ENCODE measurements around the gene PLA2G2E. TPM values are rescaled to one million over a fixed set of nuclear protein-coding genes. Genes with fewer than 3 reads are reported as not detected.

Gene PLA2G2E
- total and polyA plus RNA-seq, 2 donors (not counting 1 experiment from before 2014, with no cell fraction given), result not detected

DNA sequence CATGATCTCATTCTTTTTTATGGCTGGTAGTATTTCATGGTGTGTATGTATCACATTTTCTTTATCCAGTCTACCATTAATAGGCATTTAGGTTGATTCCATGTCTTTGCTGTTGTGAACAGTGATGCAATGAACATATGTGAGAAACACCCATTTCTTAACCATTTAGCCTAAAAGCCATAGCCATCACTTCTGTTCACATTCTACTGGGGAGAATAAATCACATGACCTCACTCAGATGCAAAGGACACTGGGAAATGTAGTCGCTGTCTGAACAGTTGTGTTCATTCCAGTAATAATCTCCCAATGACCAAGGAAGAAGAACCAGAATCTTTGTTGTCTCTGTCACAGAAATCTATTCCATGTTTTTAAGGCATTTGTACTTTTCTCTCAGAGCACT, 15.1 kb upstream of the PLA2G2E start:
- H3K4me2 ChIP-seq (ENCODE audit: extremely low read depth, insufficient read depth, low read length), result no peak overlapping the region
- no peak overlapping the region for H3K9ac ChIP-seq (ENCODE audit: insufficient read depth, low read length)
- no peaks in the 10 kb centered on the region for H3K27me3 ChIP-seq (ENCODE audit: control insufficient read depth, insufficient read depth, low read length)
- no peak overlapping the region for H3K27ac ChIP-seq (ENCODE audit: insufficient read depth, low read length)
- no peak overlapping the region for H3K4me3 ChIP-seq (replicated peaks in 1 of 4; ENCODE audit: control extremely low read depth in 1 of 4, insufficient read depth in 1 of 4, low read depth in 3 of 4, low read length in 4 of 4)
- no peaks in the 10 kb centered on the region for H4K20me1 ChIP-seq (ENCODE audit: control insufficient read depth, extremely low read depth, insufficient read depth, low read length)
- H3K36me3 ChIP-seq (ENCODE audit: control insufficient read depth, insufficient read depth, low read length), result no peaks in the 10 kb centered on the region
- no peak overlapping the region for H2AFZ ChIP-seq (ENCODE audit: low read length)
- no peak for DNase-seq (ENCODE audit: low read depth in 2 of 2)
- H3K9me3 ChIP-seq (ENCODE audit: control insufficient read depth, insufficient read depth, low read depth, low read length), result no peaks in the 10 kb centered on the region
- no peaks in the 10 kb centered on the region for H3K79me2 ChIP-seq (ENCODE audit: control insufficient read depth, insufficient read depth, low read length)
- no peaks in the 10 kb centered on the region for H3K4me1 ChIP-seq (ENCODE audit: control insufficient read depth, extremely low read depth, insufficient read depth, low read length)
- TF ChIP-seq EZH2 (IDR thresholded peaks at IDR 0.05; ENCODE audit: low read length, missing control alignments) (no peak), CTCF (conservative IDR thresholded peaks at IDR 0.05 in 1 of 2, IDR thresholded peaks at IDR 0.05 in 1 of 2; ENCODE audit: low read depth in 1 of 2, low read length in 2 of 2) (no peak)

DNA sequence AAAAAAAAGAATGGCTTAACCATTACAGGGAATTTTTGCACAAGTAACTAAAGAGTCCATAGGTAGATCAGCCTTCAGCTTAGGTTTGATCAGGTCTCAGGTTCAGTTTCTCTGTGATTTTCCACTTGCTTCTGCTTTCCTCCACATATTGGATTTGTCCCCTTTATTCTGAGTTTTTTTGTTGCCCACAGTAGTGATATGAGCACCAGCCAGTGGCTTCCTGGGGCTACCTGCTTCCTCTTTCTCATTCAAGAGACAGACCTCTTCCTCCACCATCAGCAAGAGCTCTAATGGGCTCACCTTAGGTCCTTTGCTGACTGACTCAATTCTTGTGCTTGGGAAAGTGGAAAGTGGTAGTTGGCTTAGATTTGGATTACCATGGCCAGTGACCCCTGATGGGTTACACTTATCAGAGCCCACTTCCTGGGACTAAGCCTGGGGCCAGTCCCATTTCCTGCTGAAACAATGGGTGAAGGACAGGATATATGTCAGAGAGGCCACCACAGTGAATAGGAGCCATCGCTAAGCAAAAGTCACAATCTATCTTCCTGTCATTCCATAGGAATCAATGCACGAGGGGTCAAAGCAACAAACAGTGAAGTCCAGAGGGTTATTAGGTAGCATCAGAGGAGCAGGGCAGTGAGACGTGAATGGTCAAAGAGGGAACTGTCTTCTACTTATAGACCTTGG, 12.8 kb upstream of the PLA2G2E start:
- no peak overlapping the region for H3K4me2 ChIP-seq (ENCODE audit: extremely low read depth, insufficient read depth, low read length)
- no peaks in the 10 kb centered on the region for H3K79me2 ChIP-seq (ENCODE audit: control insufficient read depth, insufficient read depth, low read length)
- no peaks in the 10 kb centered on the region for H3K36me3 ChIP-seq (ENCODE audit: control insufficient read depth, insufficient read depth, low read length)
- no peak overlapping the region for H2AFZ ChIP-seq (ENCODE audit: low read length)
- no peaks in the 10 kb centered on the region for H3K27me3 ChIP-seq (ENCODE audit: control insufficient read depth, insufficient read depth, low read length)
- TF ChIP-seq CTCF (conservative IDR thresholded peaks at IDR 0.05 in 1 of 2, IDR thresholded peaks at IDR 0.05 in 1 of 2; ENCODE audit: low read depth in 1 of 2, low read length in 2 of 2) (no peak), EZH2 (IDR thresholded peaks at IDR 0.05; ENCODE audit: low read length, missing control alignments) (no peak)
- H3K9me3 ChIP-seq (ENCODE audit: control insufficient read depth, insufficient read depth, low read depth, low read length), result no peaks in the 10 kb centered on the region
- H3K4me3 ChIP-seq (replicated peaks in 1 of 4; ENCODE audit: control extremely low read depth in 1 of 4, insufficient read depth in 1 of 4, low read depth in 3 of 4, low read length in 4 of 4), result no peak overlapping the region
- no peak overlapping the region for H3K27ac ChIP-seq (ENCODE audit: insufficient read depth, low read length)
- H3K4me1 ChIP-seq (ENCODE audit: control insufficient read depth, extremely low read depth, insufficient read depth, low read length), result no peaks in the 10 kb centered on the region
- no peak for DNase-seq (ENCODE audit: low read depth in 2 of 2)
- no peak overlapping the region for H3K9ac ChIP-seq (ENCODE audit: insufficient read depth, low read length)
- no peaks in the 10 kb centered on the region for H4K20me1 ChIP-seq (ENCODE audit: control insufficient read depth, extremely low read depth, insufficient read depth, low read length)

- H4K20me1 ChIP-seq (ENCODE audit: control insufficient read depth, extremely low read depth, insufficient read depth, low read length), result no peaks in the 10 kb centered on the region
Observed at GRCh38 chr1:19934336-19934735, 10.9 kb upstream of the PLA2G2E start.

More at GRCh38 chr1:19934336-19934735, 10.9 kb upstream of the PLA2G2E start:
- H3K9me3 ChIP-seq (ENCODE audit: control insufficient read depth, insufficient read depth, low read depth, low read length), result no peaks in the 10 kb centered on the region
- H3K27me3 ChIP-seq (ENCODE audit: control insufficient read depth, insufficient read depth, low read length), result no peaks in the 10 kb centered on the region
- no peaks in the 10 kb centered on the region for H3K4me1 ChIP-seq (ENCODE audit: control insufficient read depth, extremely low read depth, insufficient read depth, low read length)
- TF ChIP-seq EZH2 (IDR thresholded peaks at IDR 0.05; ENCODE audit: low read length, missing control alignments) (no peak), CTCF (conservative IDR thresholded peaks at IDR 0.05 in 1 of 2, IDR thresholded peaks at IDR 0.05 in 1 of 2; ENCODE audit: low read depth in 1 of 2, low read length in 2 of 2) (no peak)
- no peak overlapping the region for H3K4me2 ChIP-seq (ENCODE audit: extremely low read depth, insufficient read depth, low read length)
- no peak overlapping the region for H2AFZ ChIP-seq (ENCODE audit: low read length)
- H3K27ac ChIP-seq (ENCODE audit: insufficient read depth, low read length), result no peak overlapping the region
- H3K36me3 ChIP-seq (ENCODE audit: control insufficient read depth, insufficient read depth, low read length), result no peaks in the 10 kb centered on the region
- no peak overlapping the region for H3K4me3 ChIP-seq (replicated peaks in 1 of 4; ENCODE audit: control extremely low read depth in 1 of 4, insufficient read depth in 1 of 4, low read depth in 3 of 4, low read length in 4 of 4)
- DNase-seq (ENCODE audit: low read depth in 2 of 2), result no peak
- no peaks in the 10 kb centered on the region for H3K79me2 ChIP-seq (ENCODE audit: control insufficient read depth, insufficient read depth, low read length)
- H3K9ac ChIP-seq (ENCODE audit: insufficient read depth, low read length), result no peak overlapping the region
